GM23338 (cell line): ENCODE results near the gene SLC39A5. TPM values are rescaled to one million over a fixed set of nuclear protein-coding genes. Genes with fewer than 3 reads are reported as not detected.

Experiments used
- ATAC-seq: fragments of 200-7000 bp; cut with Tn5 transposase; 3 replicates; pipeline ENCODE4 v1.9.1; 2020
- DNase-seq: peaks from one replicate; pipeline ENCODE4 v3.0.0-alpha.2; 2015; ENCODE audit warnings: low spot score
- H2AFZ ChIP-seq: fragments of 200-600 bp; sonication (generic); 2 replicates; pipeline ENCODE4 v1.8.0; 2016; ENCODE audit warnings: antibody characterized with exemption, mild to moderate bottlenecking, moderate library complexity
- H3F3A ChIP-seq: fragments of 200-600 bp; sonication (generic); replicated peaks from 2 replicates; pipeline ENCODE4 v1.8.0; 2017; ENCODE audit warnings: antibody characterized with exemption, mixed run types, low read depth
- H3K27ac ChIP-seq: fragments of 200-600 bp; sonication (generic); 2 replicates; pipeline ENCODE4 v1.6.1; 2016; ENCODE audit warnings: low read depth
- H3K27me3 ChIP-seq: fragments of 200-600 bp; sonication (generic); 2 replicates; pipeline ENCODE4 v1.8.0; 2016; ENCODE audit warnings: mild to moderate bottlenecking, mixed run types, moderate library complexity; ENCODE audit not compliant: insufficient read depth
- H3K36me3 ChIP-seq: fragments of 200-600 bp; sonication (generic); 2 replicates; pipeline ENCODE4 v1.8.0; 2016; ENCODE audit warnings: mild to moderate bottlenecking; ENCODE audit not compliant: insufficient read depth
- H3K4me1 ChIP-seq: fragments of 200-600 bp; sonication (generic); 2 replicates; pipeline ENCODE4 v1.8.0; 2016; ENCODE audit warnings: mild to moderate bottlenecking, moderate library complexity; ENCODE audit not compliant: insufficient read depth
- H3K4me2 ChIP-seq: fragments of 200-600 bp; sonication (generic); 2 replicates; pipeline ENCODE4 v1.7.1; 2017; ENCODE audit warnings: mixed run types
- H3K4me3 ChIP-seq: fragments of 200-600 bp; sonication (generic); 2 replicates; pipeline ENCODE4 v1.6.1; 2016; ENCODE audit warnings: mixed run types
- H3K79me2 ChIP-seq: fragments of 200-600 bp; sonication (generic); replicated peaks from 2 replicates; pipeline ENCODE4 v1.8.0; 2017; ENCODE audit warnings: mild to moderate bottlenecking; ENCODE audit not compliant: insufficient read depth
- H3K9me2 ChIP-seq: fragments of 200-600 bp; sonication (generic); 2 replicates; pipeline ENCODE4 v1.8.0; 2017; ENCODE audit not compliant: insufficient read depth
- H4K20me1 ChIP-seq: fragments of 200-600 bp; sonication (generic); replicated peaks from 2 replicates; pipeline ENCODE4 v1.8.0; 2017; ENCODE audit warnings: mild to moderate bottlenecking; ENCODE audit not compliant: insufficient read depth
- H3K27ac Mint-ChIP-seq: 2 replicates; pipeline ENCODE4 v1.8.0; 2020; ENCODE audit warnings: inconsistent platforms, mild to moderate bottlenecking, moderate library complexity, mixed read lengths
- H3K27me3 Mint-ChIP-seq: 3 replicates; pipeline ENCODE4 v1.8.0; 2022; ENCODE audit warnings: low read depth, mild to moderate bottlenecking, moderate library complexity, mixed read lengths, inconsistent platforms; ENCODE audit not compliant: insufficient read depth, poor library complexity
- H3K36me3 Mint-ChIP-seq: 3 replicates; pipeline ENCODE4 v1.8.0; 2021; ENCODE audit warnings: low read depth, mild to moderate bottlenecking, inconsistent platforms, moderate library complexity, mixed read lengths
- H3K4me1 Mint-ChIP-seq: 3 replicates; pipeline ENCODE4 v1.8.0; 2020; ENCODE audit warnings: mild to moderate bottlenecking, inconsistent platforms, mixed read lengths
- H3K4me3 Mint-ChIP-seq: 3 replicates; pipeline ENCODE4 v1.8.0; 2021; ENCODE audit warnings: moderate library complexity, mild to moderate bottlenecking, inconsistent platforms, mixed read lengths
- H3K9me3 Mint-ChIP-seq: 3 replicates; pipeline ENCODE4 v1.8.0; 2020; ENCODE audit warnings: moderate library complexity, mild to moderate bottlenecking, inconsistent platforms, mixed read lengths
- CREB1 ChIP-seq: fragments of 250-450 bp; sonication (Bioruptor Pico); IDR thresholded peaks from 2 replicates; pipeline ENCODE4 v1.5.0; 2020; ENCODE audit warnings: low read depth, mild to moderate bottlenecking, moderate library complexity
- EZH2 ChIP-seq: fragments of 200-600 bp; sonication (generic); IDR thresholded peaks from one replicate; pipeline ENCODE4 v1.8.0; 2017; ENCODE audit warnings: antibody characterized with exemption, mild to moderate bottlenecking, low read depth; ENCODE audit not compliant: unreplicated experiment
- EZH2phosphoT487 ChIP-seq: fragments of 200-600 bp; sonication (generic); IDR thresholded peaks from one replicate; pipeline ENCODE4 v1.8.1; 2018; ENCODE audit warnings: antibody characterized with exemption; ENCODE audit not compliant: unreplicated experiment
- JUNB ChIP-seq: IDR thresholded peaks from one replicate; pipeline ENCODE4 v1.6.1; 2016; ENCODE audit warnings: antibody characterized with exemption; ENCODE audit not compliant: unreplicated experiment
- NANOG ChIP-seq: IDR thresholded peaks from 2 replicates; pipeline ENCODE4 v1.6.1; 2016; ENCODE audit warnings: antibody characterized with exemption, borderline replicate concordance
- POLR2AphosphoS5 ChIP-seq: IDR thresholded peaks from 2 replicates; pipeline ENCODE4 v1.6.1; 2016; ENCODE audit warnings: antibody characterized with exemption, low read depth
- STAT1 ChIP-seq: IDR thresholded peaks from one replicate; pipeline ENCODE4 v1.6.1; 2016; ENCODE audit warnings: antibody characterized with exemption; ENCODE audit not compliant: unreplicated experiment
- ZNF114 ChIP-seq: fragments of 250-450 bp; sonication (Bioruptor Pico); IDR thresholded peaks from 2 replicates; pipeline ENCODE4 v1.5.0; 2020; ENCODE audit warnings: mild to moderate bottlenecking, moderate library complexity
- ZNF331 ChIP-seq: fragments of 250-450 bp; sonication (Bioruptor Pico); IDR thresholded peaks from 2 replicates; pipeline ENCODE4 v1.5.0; 2020; ENCODE audit warnings: low read depth, mild to moderate bottlenecking, moderate library complexity
- polyA plus RNA-seq: library from polyadenylated mRNA; unstranded; fragments of >200 nt; fragmentation: Nextera tagmentation; extraction: Ambion mirVana; gene quantifications from 2 replicates; pipeline ENCODE4 v1.2.1, GENCODE V29; 2016
- total RNA-seq: library from RNA; depleted of rRNA; stranded (reverse); fragments of >200 nt; shearing (Covaris generic); gene quantifications from 2 replicates; pipeline ENCODE4 v1.2.3, GENCODE V29; 2014
- TF ChIP-seq, protein P1 (sequence below): IDR thresholded peaks from 2 replicates; pipeline ENCODE4 v1.6.1; 2016; ENCODE audit warnings: antibody characterized with exemption
- TF ChIP-seq, protein P2 (sequence below), 2 experiments: fragments of 200-600 bp in 1 of 2; sonication (generic) in 1 of 2; conservative IDR thresholded peaks; 2 replicates each; pipeline versions ENCODE4 v1.5.1 to v1.6.1; 2016 to 2017; ENCODE audit warnings: antibody characterized with exemption in 2 of 2, low read depth in 2 of 2, mild to moderate bottlenecking in 2 of 2, moderate library complexity in 1 of 2
- TF ChIP-seq, protein P3 (sequence below): IDR thresholded peaks from one replicate; pipeline ENCODE4 v1.6.1; 2018; ENCODE audit warnings: antibody characterized with exemption; ENCODE audit not compliant: unreplicated experiment
- TF ChIP-seq, protein P4 (sequence below): fragments of 250-450 bp; sonication (Bioruptor Pico); IDR thresholded peaks from 2 replicates; pipeline ENCODE4 v1.5.0; 2020; ENCODE audit warnings: mild to moderate bottlenecking, moderate library complexity

SLC39A5 gene
- total and polyA plus RNA-seq, 2 experiments from 2014 or later: 0.29 to 0.59 TPM

DNA sequence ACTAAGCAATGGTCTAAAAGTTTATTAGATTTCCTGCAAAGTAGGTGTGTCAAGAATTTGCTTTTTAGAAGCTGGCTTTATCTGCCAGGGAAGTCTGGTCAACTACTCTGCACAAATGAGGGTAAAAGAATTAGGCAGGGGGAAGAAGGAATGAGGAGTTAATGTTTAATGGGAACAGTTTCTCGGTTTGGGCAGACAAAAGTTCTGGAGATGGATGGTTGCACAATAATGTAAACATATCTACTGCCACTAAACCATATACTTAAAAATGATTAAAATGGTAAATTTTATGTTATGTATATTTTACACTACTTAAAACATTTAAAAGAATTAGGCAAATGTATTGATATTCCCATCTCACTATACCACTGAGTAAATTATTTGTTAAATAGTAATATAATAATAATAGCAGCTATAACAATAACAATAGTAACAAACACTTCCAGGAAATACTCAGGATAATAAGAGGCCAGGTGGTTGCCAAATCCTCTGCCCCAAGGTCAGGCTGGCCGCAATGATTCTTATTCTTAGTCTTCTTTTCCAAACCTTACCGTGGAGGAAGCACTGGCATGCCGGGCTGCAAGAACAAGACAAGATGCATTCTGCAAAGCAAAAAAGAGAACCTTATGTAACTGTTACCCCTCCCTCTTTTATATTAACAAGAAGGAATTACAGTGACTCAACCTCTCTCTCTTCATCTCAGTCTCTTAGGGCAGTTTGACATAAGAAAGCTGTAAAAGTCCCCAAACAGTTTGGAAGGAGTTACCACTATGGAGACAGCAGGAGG, 56.4 kb downstream of the SLC39A5 start:
- ATAC-seq (no peak), DNase-seq (peak; percentile 8)
- peak overlapping the region; percentile 83; the same call in 1 of the 2 replicates for H3K27ac ChIP-seq
- peaks cover 31% of the 10 kb centered on the region for H3K36me3 ChIP-seq
- no peak for TF ChIP-seq ZNF114 (CRISPR knock-in tag)
- no peak for TF ChIP-seq EZH2phosphoT487
- TF ChIP-seq, protein P1, sequence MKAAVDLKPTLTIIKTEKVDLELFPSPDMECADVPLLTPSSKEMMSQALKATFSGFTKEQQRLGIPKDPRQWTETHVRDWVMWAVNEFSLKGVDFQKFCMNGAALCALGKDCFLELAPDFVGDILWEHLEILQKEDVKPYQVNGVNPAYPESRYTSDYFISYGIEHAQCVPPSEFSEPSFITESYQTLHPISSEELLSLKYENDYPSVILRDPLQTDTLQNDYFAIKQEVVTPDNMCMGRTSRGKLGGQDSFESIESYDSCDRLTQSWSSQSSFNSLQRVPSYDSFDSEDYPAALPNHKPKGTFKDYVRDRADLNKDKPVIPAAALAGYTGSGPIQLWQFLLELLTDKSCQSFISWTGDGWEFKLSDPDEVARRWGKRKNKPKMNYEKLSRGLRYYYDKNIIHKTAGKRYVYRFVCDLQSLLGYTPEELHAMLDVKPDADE: no peak
- TF ChIP-seq, protein P2, sequence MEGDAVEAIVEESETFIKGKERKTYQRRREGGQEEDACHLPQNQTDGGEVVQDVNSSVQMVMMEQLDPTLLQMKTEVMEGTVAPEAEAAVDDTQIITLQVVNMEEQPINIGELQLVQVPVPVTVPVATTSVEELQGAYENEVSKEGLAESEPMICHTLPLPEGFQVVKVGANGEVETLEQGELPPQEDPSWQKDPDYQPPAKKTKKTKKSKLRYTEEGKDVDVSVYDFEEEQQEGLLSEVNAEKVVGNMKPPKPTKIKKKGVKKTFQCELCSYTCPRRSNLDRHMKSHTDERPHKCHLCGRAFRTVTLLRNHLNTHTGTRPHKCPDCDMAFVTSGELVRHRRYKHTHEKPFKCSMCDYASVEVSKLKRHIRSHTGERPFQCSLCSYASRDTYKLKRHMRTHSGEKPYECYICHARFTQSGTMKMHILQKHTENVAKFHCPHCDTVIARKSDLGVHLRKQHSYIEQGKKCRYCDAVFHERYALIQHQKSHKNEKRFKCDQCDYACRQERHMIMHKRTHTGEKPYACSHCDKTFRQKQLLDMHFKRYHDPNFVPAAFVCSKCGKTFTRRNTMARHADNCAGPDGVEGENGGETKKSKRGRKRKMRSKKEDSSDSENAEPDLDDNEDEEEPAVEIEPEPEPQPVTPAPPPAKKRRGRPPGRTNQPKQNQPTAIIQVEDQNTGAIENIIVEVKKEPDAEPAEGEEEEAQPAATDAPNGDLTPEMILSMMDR (conservative IDR thresholded peaks at IDR 0.05; ENCODE audit: low read depth in 2 of 2): no peak
- TF ChIP-seq, protein P3, sequence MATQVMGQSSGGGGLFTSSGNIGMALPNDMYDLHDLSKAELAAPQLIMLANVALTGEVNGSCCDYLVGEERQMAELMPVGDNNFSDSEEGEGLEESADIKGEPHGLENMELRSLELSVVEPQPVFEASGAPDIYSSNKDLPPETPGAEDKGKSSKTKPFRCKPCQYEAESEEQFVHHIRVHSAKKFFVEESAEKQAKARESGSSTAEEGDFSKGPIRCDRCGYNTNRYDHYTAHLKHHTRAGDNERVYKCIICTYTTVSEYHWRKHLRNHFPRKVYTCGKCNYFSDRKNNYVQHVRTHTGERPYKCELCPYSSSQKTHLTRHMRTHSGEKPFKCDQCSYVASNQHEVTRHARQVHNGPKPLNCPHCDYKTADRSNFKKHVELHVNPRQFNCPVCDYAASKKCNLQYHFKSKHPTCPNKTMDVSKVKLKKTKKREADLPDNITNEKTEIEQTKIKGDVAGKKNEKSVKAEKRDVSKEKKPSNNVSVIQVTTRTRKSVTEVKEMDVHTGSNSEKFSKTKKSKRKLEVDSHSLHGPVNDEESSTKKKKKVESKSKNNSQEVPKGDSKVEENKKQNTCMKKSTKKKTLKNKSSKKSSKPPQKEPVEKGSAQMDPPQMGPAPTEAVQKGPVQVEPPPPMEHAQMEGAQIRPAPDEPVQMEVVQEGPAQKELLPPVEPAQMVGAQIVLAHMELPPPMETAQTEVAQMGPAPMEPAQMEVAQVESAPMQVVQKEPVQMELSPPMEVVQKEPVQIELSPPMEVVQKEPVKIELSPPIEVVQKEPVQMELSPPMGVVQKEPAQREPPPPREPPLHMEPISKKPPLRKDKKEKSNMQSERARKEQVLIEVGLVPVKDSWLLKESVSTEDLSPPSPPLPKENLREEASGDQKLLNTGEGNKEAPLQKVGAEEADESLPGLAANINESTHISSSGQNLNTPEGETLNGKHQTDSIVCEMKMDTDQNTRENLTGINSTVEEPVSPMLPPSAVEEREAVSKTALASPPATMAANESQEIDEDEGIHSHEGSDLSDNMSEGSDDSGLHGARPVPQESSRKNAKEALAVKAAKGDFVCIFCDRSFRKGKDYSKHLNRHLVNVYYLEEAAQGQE: no peak
- TF ChIP-seq EZH2: no peak
- TF ChIP-seq, protein P4, sequence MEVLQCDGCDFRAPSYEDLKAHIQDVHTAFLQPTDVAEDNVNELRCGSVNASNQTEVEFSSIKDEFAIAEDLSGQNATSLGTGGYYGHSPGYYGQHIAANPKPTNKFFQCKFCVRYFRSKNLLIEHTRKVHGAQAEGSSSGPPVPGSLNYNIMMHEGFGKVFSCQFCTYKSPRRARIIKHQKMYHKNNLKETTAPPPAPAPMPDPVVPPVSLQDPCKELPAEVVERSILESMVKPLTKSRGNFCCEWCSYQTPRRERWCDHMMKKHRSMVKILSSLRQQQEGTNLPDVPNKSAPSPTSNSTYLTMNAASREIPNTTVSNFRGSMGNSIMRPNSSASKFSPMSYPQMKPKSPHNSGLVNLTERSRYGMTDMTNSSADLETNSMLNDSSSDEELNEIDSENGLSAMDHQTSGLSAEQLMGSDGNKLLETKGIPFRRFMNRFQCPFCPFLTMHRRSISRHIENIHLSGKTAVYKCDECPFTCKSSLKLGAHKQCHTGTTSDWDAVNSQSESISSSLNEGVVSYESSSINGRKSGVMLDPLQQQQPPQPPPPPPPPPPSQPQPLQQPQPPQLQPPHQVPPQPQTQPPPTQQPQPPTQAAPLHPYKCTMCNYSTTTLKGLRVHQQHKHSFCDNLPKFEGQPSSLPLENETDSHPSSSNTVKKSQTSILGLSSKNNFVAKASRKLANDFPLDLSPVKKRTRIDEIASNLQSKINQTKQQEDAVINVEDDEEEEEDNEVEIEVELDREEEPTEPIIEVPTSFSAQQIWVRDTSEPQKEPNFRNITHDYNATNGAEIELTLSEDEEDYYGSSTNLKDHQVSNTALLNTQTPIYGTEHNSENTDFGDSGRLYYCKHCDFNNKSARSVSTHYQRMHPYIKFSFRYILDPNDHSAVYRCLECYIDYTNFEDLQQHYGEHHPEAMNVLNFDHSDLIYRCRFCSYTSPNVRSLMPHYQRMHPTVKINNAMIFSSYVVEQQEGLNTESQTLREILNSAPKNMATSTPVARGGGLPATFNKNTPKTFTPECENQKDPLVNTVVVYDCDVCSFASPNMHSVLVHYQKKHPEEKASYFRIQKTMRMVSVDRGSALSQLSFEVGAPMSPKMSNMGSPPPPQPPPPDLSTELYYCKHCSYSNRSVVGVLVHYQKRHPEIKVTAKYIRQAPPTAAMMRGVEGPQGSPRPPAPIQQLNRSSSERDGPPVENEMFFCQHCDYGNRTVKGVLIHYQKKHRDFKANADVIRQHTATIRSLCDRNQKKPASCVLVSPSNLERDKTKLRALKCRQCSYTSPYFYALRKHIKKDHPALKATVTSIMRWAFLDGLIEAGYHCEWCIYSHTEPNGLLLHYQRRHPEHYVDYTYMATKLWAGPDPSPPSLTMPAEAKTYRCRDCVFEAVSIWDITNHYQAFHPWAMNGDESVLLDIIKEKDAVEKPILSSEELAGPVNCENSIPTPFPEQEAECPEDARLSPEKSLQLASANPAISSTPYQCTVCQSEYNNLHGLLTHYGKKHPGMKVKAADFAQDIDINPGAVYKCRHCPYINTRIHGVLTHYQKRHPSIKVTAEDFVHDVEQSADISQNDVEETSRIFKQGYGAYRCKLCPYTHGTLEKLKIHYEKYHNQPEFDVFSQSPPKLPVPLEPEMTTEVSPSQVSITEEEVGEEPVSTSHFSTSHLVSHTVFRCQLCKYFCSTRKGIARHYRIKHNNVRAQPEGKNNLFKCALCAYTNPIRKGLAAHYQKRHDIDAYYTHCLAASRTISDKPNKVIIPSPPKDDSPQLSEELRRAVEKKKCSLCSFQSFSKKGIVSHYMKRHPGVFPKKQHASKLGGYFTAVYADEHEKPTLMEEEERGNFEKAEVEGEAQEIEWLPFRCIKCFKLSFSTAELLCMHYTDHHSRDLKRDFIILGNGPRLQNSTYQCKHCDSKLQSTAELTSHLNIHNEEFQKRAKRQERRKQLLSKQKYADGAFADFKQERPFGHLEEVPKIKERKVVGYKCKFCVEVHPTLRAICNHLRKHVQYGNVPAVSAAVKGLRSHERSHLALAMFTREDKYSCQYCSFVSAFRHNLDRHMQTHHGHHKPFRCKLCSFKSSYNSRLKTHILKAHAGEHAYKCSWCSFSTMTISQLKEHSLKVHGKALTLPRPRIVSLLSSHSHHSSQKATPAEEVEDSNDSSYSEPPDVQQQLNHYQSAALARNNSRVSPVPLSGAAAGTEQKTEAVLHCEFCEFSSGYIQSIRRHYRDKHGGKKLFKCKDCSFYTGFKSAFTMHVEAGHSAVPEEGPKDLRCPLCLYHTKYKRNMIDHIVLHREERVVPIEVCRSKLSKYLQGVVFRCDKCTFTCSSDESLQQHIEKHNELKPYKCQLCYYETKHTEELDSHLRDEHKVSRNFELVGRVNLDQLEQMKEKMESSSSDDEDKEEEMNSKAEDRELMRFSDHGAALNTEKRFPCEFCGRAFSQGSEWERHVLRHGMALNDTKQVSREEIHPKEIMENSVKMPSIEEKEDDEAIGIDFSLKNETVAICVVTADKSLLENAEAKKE (CRISPR knock-in tag): no peak
- no peak for TF ChIP-seq JUNB
- TF ChIP-seq POLR2AphosphoS5: no peak
- TF ChIP-seq STAT1: no peak
- TF ChIP-seq NANOG: no peak
- TF ChIP-seq CREB1 (CRISPR knock-in tag): no peak
- TF ChIP-seq ZNF331 (CRISPR knock-in tag): no peak
- no peaks in the 10 kb centered on the region for H3K9me2 ChIP-seq
- Mint-ChIP-seq H3K4me1 (peaks cover 9% of the 10 kb centered on the region), H3K27me3 (peaks cover 7% of the 10 kb centered on the region), H3K9me3 (no peaks in the 10 kb centered on the region), H3K4me3 (no peak overlapping the region), H3K36me3 (peaks cover 58% of the 10 kb centered on the region), H3K27ac (no peak overlapping the region; the same call in 1 of the 2 replicates)
- no peak overlapping the region for H3K4me3 ChIP-seq
- H3K4me2 ChIP-seq: peak overlapping the region; percentile 56; the same call in 1 of the 2 replicates
- H3K79me2 ChIP-seq: peaks cover 29% of the 10 kb centered on the region
- H4K20me1 ChIP-seq: no peaks in the 10 kb centered on the region; the same call in 1 of the 2 replicates
- peaks cover 20% of the 10 kb centered on the region; the same call in 1 of the 2 replicates for H3F3A ChIP-seq
- H2AFZ ChIP-seq: no peak overlapping the region
- peaks cover 13% of the 10 kb centered on the region for H3K4me1 ChIP-seq
- no peaks in the 10 kb centered on the region for H3K27me3 ChIP-seq
